HepG2 (cell line): ENCODE results near the gene CYB561. TPM values are rescaled to one million over a fixed set of nuclear protein-coding genes. Genes with fewer than 3 reads are reported as not detected.

Experiments used
- AKAP8 ChIP-seq: sonication (generic); formaldehyde crosslinking; IDR thresholded peaks from 2 replicates; pipeline ENCODE4 v1.5.1; 2020; ENCODE audit warnings: mild to moderate bottlenecking, missing genetic modification reagents
- BRD4 ChIP-seq: sonication (generic); formaldehyde crosslinking; IDR thresholded peaks from 2 replicates; pipeline ENCODE4 v1.4.0; 2020; ENCODE audit warnings: missing genetic modification reagents
- FOXK2 ChIP-seq: fragments of 450-650 bp; IDR thresholded peaks from 2 replicates; pipeline ENCODE4 v1.6.1; 2016
- RXRB ChIP-seq: IDR thresholded peaks from 2 replicates; pipeline ENCODE4 v1.6.1; 2016; ENCODE audit warnings: borderline replicate concordance, missing genetic modification reagents, missing compliant biosample characterization
- SPEN ChIP-seq: sonication (generic); formaldehyde crosslinking; IDR thresholded peaks from 2 replicates; pipeline ENCODE4 v1.5.1; 2020; ENCODE audit warnings: low read depth, mild to moderate bottlenecking, missing genetic modification reagents
- THAP11 ChIP-seq: IDR thresholded peaks from 2 replicates; pipeline ENCODE4 v1.6.1; 2016; ENCODE audit warnings: missing biosample characterization, missing genetic modification reagents
- THYN1 ChIP-seq: sonication (generic); formaldehyde crosslinking; IDR thresholded peaks from 2 replicates; pipeline ENCODE4 v1.8.1; 2023; ENCODE audit warnings: low read depth, mild to moderate bottlenecking, moderate library complexity, missing genetic modification reagents, borderline replicate concordance
- YEATS2 ChIP-seq: sonication (generic); formaldehyde crosslinking; IDR thresholded peaks from 2 replicates; pipeline ENCODE4 v1.4.0; 2020; ENCODE audit warnings: missing genetic modification reagents, borderline replicate concordance
- ZNF180 ChIP-seq: sonication (generic); formaldehyde crosslinking; IDR thresholded peaks from 2 replicates; pipeline ENCODE4 v1.4.0; 2020; ENCODE audit warnings: low read depth, missing genetic modification reagents, borderline replicate concordance
- ZNF326 ChIP-seq: sonication (generic); formaldehyde crosslinking; IDR thresholded peaks from 2 replicates; pipeline ENCODE4 v1.4.0; 2020; ENCODE audit warnings: missing genetic modification reagents, borderline replicate concordance
- ZNF431 ChIP-seq: sonication (generic); formaldehyde crosslinking; IDR thresholded peaks from 2 replicates; pipeline ENCODE4 v1.9.0; 2022; ENCODE audit warnings: missing genetic modification reagents, low read depth, mild to moderate bottlenecking, borderline replicate concordance
- ZNF564 ChIP-seq: sonication (generic); formaldehyde crosslinking; IDR thresholded peaks from 2 replicates; pipeline ENCODE4 v1.8.1; 2023; ENCODE audit warnings: mild to moderate bottlenecking, missing genetic modification reagents
- ZNF724P ChIP-seq: sonication (generic); formaldehyde crosslinking; IDR thresholded peaks from 2 replicates; pipeline ENCODE4 v1.8.0; 2022; ENCODE audit warnings: missing genetic modification reagents, borderline replicate concordance
- ZNF839 ChIP-seq: sonication (generic); formaldehyde crosslinking; IDR thresholded peaks from 2 replicates; pipeline ENCODE4 v1.4.0; 2020; ENCODE audit warnings: missing genetic modification reagents, mild to moderate bottlenecking, borderline replicate concordance
- ZNF878 ChIP-seq: sonication (generic); formaldehyde crosslinking; IDR thresholded peaks from 2 replicates; pipeline ENCODE4 v1.8.1; 2023; ENCODE audit warnings: mild to moderate bottlenecking, missing genetic modification reagents, moderate library complexity
- polyA plus RNA-seq, 8 experiments: library from polyadenylated mRNA; depleted of rRNA in 3 of 8; stranded (reverse) in 7 of 8; unstranded in 1 of 8; fragments of >200 nt; fragmentation: Illumina TruSeq in 4 of 8; extraction: Trizol in 4 of 8; gene quantifications; 2 replicates each; pipeline versions ENCODE4 v1.2.1 to v1.2.3, GENCODE V29; 2011 to 2016; ENCODE audit warnings: low read depth in 4 of 8, missing spikeins in 1 of 8, mixed read lengths in 1 of 8; ENCODE audit not compliant: insufficient read depth in 1 of 8
- total RNA-seq, 5 experiments: library from RNA; depleted of rRNA; stranded (reverse); fragments of >200 nt; fragmentation: Illumina TruSeq; extraction: Trizol; gene quantifications; 2 replicates each; pipeline ENCODE4 v1.2.3, GENCODE V29; 2016; ENCODE audit warnings: low read depth in 1 of 5
- TF ChIP-seq, protein P1 (sequence below): sonication (generic); formaldehyde crosslinking; IDR thresholded peaks from 2 replicates; pipeline ENCODE4 v1.4.0; 2020; ENCODE audit warnings: mild to moderate bottlenecking, missing genetic modification reagents
- TF ChIP-seq, protein P2 (sequence below): IDR thresholded peaks from 2 replicates; pipeline ENCODE4 v1.6.1; 2016; ENCODE audit warnings: control low read depth
- TF ChIP-seq, protein P3 (sequence below): sonication (generic); formaldehyde crosslinking; IDR thresholded peaks from 2 replicates; pipeline ENCODE4 v1.4.0; 2020; ENCODE audit warnings: missing genetic modification reagents, borderline replicate concordance
- TF ChIP-seq, protein P4 (sequence below): sonication (generic); formaldehyde crosslinking; IDR thresholded peaks from 2 replicates; pipeline ENCODE4 v1.4.0; 2020; ENCODE audit warnings: missing genetic modification reagents, borderline replicate concordance
- TF ChIP-seq, protein P5 (sequence below): sonication (generic); formaldehyde crosslinking; IDR thresholded peaks from 2 replicates; pipeline ENCODE4 v1.4.0; 2020; ENCODE audit warnings: missing genetic modification reagents

CYB561 gene
- total and polyA plus RNA-seq, 2 of the 13 experiments (the other 11 are each of a cell fraction or from before 2014, with no cell fraction given) = 1.5 to 6.7 TPM

DNA sequence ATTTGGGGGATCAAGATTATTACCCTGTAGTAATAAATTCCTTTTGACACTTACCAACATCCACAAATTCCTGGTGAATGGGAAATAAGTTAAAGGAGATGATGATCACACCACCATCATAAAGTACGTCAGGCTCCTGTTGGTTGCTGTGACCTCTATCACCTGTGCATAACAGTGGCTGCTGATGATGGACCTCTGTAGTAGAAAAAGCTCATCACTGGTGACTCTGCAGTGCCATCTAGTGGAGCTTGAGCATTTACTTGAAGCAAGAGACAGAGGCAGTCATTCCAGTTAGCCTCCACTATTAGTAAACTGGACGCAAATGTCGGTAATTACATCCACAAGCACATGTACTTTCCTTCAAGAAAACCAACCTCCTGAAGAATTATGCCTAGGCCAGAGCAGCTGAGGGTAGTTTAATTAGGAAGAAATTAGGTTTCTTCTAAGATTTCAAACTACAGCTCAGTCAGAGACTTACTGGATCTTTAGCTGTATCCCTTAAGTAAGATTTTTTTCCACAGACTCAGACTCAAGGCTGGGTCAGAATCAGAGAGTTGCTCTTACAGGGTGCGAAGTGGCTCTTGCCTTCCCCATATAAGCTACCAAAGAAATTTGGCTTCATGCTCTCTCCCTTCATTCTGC is 39.3 kb downstream of the CYB561 start (continued):
- no peak for TF ChIP-seq ZNF431 (CRISPR knock-in tag)
- TF ChIP-seq, protein P1, sequence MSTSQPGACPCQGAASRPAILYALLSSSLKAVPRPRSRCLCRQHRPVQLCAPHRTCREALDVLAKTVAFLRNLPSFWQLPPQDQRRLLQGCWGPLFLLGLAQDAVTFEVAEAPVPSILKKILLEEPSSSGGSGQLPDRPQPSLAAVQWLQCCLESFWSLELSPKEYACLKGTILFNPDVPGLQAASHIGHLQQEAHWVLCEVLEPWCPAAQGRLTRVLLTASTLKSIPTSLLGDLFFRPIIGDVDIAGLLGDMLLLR = no peak
- TF ChIP-seq, protein P2, sequence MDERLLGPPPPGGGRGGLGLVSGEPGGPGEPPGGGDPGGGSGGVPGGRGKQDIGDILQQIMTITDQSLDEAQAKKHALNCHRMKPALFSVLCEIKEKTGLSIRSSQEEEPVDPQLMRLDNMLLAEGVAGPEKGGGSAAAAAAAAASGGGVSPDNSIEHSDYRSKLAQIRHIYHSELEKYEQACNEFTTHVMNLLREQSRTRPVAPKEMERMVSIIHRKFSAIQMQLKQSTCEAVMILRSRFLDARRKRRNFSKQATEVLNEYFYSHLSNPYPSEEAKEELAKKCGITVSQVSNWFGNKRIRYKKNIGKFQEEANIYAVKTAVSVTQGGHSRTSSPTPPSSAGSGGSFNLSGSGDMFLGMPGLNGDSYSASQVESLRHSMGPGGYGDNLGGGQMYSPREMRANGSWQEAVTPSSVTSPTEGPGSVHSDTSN = no peak
- no peak for TF ChIP-seq ZNF839
- no peak for TF ChIP-seq RXRB (CRISPR knock-in tag)
- TF ChIP-seq ZNF326 (CRISPR knock-in tag) = no peak
- TF ChIP-seq ZNF724P (CRISPR knock-in tag) = no peak
- no peak for TF ChIP-seq ZNF180 (CRISPR knock-in tag)
- 0 out of 2 replicates have a peak, but pooled peaks have one; percentile 18 for TF ChIP-seq THAP11 (CRISPR knock-in tag)
- TF ChIP-seq FOXK2 = no peak
- TF ChIP-seq YEATS2 (CRISPR knock-in tag) = no peak
- TF ChIP-seq, protein P3, sequence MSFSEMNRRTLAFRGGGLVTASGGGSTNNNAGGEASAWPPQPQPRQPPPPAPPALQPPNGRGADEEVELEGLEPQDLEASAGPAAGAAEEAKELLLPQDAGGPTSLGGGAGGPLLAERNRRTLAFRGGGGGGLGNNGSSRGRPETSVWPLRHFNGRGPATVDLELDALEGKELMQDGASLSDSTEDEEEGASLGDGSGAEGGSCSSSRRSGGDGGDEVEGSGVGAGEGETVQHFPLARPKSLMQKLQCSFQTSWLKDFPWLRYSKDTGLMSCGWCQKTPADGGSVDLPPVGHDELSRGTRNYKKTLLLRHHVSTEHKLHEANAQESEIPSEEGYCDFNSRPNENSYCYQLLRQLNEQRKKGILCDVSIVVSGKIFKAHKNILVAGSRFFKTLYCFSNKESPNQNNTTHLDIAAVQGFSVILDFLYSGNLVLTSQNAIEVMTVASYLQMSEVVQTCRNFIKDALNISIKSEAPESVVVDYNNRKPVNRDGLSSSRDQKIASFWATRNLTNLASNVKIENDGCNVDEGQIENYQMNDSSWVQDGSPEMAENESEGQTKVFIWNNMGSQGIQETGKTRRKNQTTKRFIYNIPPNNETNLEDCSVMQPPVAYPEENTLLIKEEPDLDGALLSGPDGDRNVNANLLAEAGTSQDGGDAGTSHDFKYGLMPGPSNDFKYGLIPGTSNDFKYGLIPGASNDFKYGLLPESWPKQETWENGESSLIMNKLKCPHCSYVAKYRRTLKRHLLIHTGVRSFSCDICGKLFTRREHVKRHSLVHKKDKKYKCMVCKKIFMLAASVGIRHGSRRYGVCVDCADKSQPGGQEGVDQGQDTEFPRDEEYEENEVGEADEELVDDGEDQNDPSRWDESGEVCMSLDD = no peak
- no peak for TF ChIP-seq BRD4 (CRISPR knock-in tag)
- 0 out of 2 replicates have a peak, but pooled peaks have one; percentile 17 for TF ChIP-seq ZNF878 (CRISPR knock-in tag)
- TF ChIP-seq AKAP8 (CRISPR knock-in tag) = no peak
- TF ChIP-seq, protein P4, sequence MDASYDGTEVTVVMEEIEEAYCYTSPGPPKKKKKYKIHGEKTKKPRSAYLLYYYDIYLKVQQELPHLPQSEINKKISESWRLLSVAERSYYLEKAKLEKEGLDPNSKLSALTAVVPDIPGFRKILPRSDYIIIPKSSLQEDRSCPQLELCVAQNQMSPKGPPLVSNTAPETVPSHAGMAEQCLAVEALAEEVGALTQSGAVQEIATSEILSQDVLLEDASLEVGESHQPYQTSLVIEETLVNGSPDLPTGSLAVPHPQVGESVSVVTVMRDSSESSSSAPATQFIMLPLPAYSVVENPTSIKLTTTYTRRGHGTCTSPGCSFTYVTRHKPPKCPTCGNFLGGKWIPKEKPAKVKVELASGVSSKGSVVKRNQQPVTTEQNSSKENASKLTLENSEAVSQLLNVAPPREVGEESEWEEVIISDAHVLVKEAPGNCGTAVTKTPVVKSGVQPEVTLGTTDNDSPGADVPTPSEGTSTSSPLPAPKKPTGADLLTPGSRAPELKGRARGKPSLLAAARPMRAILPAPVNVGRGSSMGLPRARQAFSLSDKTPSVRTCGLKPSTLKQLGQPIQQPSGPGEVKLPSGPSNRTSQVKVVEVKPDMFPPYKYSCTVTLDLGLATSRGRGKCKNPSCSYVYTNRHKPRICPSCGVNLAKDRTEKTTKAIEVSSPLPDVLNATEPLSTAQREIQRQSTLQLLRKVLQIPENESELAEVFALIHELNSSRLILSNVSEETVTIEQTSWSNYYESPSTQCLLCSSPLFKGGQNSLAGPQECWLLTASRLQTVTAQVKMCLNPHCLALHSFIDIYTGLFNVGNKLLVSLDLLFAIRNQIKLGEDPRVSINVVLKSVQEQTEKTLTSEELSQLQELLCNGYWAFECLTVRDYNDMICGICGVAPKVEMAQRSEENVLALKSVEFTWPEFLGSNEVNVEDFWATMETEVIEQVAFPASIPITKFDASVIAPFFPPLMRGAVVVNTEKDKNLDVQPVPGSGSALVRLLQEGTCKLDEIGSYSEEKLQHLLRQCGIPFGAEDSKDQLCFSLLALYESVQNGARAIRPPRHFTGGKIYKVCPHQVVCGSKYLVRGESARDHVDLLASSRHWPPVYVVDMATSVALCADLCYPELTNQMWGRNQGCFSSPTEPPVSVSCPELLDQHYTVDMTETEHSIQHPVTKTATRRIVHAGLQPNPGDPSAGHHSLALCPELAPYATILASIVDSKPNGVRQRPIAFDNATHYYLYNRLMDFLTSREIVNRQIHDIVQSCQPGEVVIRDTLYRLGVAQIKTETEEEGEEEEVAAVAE (CRISPR knock-in tag) = no peak
- TF ChIP-seq, protein P5, sequence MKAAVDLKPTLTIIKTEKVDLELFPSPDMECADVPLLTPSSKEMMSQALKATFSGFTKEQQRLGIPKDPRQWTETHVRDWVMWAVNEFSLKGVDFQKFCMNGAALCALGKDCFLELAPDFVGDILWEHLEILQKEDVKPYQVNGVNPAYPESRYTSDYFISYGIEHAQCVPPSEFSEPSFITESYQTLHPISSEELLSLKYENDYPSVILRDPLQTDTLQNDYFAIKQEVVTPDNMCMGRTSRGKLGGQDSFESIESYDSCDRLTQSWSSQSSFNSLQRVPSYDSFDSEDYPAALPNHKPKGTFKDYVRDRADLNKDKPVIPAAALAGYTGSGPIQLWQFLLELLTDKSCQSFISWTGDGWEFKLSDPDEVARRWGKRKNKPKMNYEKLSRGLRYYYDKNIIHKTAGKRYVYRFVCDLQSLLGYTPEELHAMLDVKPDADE (CRISPR knock-in tag) = no peak
- no peak for TF ChIP-seq THYN1 (CRISPR knock-in tag)
- no peak for TF ChIP-seq ZNF564
- TF ChIP-seq SPEN (CRISPR knock-in tag) = no peak
